Embryonic facial prominence (tissue), 1 donor: ENCODE data around the gene KLF18.
"Not testable (repeated sequence)": the region's sequence is repeated elsewhere in the genome, so short reads cannot be mapped to it uniquely, and the experiment has no call there.

Experiments used
- DNase-seq: peaks from one replicate; pipeline ENCODE4 v3.0.0-alpha.2; 2016; ENCODE audit errors: extremely low spot score

Gene KLF18

DNA sequence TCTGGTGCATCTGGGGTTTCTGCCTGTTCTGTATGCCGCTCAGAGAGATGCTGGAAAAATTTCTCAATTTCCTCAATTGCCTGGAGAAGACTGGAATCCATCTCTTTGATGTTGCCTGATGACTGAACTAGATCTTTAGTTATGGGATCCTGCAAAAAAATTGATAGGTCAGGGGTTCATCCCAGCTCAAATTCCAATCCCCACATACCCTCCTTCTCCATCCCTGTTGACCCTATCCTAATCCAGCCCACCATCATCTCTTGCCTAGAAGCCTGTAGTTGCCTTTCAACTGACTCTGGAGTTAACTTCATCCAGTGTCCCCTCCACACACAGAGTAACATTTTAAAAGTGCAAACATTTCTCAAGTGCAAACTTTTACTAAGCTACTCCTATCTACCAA is at the start of gene KLF18:
TSS of gene KLF18 (minus strand) at position 101 of the 400 bp plus-strand sequence. CDS start at position 101, 0 bp downstream.
- no peak for DNase-seq

DNA sequence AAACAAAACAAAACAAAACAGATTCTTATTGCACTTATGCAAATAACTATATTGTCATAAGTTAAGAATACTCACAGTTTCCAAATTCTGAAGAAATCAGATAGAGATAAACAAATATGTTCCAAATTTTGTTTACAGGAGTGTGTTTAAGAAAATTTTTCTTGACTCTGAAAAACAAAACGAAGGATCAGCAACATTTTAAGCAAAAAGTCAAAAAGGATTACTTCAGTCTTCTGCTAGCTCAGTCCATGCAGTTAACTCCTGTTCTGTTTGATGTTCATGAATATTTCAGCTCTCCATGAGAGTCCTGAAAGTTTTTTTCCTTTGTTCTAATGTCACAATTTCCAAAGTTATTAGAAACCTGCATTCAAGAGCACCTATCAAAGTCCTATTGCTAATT is 33.2 kb upstream of the KLF18 start:
- DNase-seq, result no peak

DNA sequence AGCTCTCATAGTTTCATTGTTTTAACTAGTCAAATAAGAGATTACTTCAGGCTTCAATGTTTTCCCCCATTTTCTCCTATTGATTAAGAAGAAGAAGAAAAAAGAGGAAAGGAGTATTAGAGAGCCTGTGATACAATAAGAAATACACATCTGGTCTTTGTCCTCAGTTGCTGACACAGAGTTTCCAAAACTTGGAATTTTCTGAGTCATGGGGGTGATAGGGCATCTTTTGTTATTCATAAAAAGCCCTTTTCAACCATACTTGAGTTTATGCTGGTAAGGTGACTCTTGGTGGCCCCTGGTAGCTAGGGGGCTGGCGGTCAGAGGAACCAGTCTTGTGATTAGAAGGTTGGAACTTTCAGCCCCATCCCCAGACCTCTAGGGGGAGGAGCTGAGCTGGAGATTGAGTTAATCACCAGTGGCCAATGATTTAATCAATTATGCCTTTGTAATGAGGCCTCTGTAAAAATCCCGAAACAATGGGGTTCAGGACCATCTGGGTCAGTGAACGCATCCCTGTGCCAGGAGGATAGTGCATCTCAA is 28.9 kb upstream of the KLF18 start:
- no peak for DNase-seq

DNA sequence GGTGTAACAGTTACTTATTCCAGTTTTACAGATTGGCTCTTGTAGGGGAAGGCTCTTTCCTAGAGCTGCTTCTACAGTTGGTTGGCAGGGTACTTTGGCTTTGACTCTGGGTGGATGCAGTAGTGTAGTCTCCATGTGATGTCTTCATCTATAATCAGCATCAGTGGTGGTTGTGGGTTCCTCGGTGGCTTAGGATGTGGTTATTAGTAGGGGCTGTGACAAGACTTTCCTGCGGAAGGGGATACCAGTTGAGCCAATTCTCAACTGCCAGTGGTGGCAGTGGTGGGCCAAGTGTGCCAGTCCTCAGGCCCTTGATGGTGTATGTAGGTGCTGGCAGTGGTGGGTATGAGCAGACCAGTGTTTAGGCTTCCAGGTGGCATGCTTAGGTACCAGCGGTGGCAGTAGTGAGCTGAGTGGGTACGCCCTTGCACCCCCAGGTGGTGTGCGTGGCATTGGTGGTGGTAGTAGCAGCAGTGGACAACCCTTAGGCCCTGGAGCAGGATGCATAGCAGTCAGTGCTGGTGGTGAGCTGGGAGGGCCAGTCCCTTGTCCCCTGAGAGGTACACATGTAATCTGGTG is 27.2 kb upstream of the KLF18 start:
- DNase-seq, result no peak

DNA sequence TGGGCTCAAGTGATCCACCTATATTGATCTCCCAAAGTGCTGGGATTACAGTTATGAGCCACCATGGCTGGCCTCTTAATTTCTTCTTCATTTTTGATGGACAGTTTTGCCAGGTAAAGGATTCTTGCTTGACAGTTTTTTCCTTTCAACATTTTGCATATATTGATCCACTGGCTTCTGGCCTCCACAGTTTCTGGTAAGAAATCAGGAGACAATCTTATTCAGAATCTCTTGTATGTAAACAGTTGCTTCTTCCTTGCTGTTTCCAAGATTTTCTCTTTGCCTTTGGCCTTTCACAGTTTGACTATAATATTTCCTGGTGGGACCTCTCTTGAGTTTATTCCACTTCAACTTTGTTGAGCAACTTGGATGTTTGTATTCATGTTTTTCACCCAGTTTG is 20.1 kb upstream of the KLF18 start:
- no peak for DNase-seq

DNA sequence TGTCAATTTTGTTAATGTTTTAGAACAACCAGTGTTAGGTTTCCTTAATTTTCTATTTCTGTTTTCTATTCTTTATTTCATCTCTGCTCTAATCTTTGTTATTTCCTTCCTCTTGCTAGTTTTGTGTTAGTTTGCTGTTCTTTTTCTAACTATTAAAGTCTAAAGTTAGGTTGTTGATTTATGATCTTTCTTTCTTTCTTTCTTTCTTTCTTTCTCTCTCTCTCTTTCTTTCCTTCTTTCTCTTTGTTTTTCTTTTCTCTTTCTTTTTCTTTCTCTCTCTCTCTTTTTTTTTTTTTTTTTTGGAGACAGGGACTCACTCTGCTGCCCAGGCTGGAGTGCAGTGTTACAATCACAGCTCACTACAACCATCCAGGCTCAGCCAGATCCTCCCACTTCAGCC is 17.4 kb upstream of the KLF18 start:
- no peak for DNase-seq

DNA sequence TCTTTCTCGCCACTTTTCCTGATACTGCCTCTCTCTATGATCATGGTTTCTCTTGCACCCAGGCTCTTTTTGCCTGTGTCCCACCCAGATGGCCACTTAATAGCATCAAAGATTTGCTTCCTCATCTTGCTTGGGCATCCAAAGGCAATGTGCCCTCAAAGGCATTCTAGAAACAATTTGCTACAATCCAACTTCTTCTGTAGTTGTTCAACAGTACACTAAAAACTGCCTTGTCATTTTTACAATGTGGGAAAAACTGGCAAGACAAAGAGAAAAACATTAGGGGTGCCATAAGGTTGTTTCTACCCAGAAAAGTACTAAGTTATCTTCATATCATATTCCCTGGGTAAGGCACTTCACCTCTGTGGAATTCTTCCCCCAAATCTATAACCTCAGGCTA is 16.5 kb upstream of the KLF18 start:
- no peak for DNase-seq

DNA sequence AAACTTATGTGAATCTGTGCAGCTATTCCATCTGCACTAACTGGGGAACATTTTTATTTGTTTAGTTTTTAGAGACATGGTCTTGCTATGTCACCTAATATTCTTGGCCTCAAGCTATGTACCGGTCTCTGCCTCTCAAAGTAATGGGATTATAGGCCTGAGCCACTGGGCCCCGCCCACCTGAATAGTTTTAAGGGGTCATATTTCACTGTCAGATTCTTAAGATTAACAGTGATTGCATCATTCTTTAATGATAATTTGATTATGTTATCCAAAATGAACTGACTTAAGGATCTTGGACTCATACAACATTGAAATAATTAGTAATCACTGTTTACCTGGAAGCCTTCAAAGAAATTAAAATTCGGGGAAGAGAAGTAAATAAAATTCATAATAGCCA is 12.6 kb upstream of the KLF18 start:
- no peak for DNase-seq

DNA sequence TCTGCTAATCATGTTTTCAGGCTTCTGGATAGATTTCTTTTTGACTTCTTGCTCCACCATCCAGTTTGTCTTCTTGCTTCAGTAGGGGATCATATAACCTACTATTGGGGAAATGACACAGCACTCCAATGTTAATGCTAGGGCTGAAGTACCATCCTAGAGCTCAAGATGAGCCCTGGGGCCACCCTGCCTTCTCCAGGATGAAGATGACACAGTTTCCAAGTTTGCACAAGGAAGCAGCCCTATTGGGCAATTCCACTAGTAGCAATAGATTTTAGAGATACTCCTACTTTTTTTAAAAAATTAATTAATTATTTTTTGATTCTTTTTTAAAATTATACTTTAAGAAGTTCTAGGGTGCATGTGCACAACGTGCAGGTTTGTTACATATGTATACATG is 11.3 kb upstream of the KLF18 start:
- no peak for DNase-seq

DNA sequence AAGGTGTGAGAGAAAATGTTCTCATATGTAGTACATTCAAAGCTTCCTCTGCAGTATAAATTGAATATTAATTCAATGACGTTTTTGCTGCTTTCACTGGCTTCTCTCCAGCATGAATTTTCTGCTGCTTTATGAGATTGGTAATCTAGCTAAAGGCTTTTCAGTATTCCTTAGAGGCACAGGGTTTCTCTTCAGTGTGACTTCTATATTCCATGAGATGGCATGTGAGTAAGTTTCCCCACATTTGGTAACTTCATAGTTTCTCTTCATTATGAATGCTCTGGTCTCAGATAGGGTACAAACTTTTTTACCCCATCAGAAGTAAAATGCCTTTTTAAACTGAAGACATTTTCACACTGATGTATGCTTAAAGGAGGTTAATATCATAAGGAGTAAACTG is 10.4 kb upstream of the KLF18 start:
- DNase-seq, result no peak

DNA sequence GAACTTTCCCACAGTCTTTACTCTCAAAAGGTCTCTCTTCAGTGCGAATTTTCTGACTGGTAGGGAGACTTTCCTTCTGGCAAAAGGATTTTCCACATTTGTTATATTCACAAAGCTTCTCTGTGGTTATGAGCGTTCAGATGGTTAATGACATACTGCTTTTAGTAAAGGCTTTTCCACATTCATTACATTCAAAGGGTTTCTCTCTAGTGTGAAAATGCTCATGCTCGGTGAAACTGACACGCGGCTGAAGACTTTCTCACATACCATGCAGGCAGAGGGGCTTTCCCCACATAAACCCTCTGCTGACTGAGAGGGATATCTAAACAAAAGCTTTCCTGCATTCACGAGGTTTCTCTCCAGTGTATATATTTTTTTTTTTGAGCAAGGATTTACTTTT is 9.9 kb upstream of the KLF18 start:
- DNase-seq, result no peak

DNA sequence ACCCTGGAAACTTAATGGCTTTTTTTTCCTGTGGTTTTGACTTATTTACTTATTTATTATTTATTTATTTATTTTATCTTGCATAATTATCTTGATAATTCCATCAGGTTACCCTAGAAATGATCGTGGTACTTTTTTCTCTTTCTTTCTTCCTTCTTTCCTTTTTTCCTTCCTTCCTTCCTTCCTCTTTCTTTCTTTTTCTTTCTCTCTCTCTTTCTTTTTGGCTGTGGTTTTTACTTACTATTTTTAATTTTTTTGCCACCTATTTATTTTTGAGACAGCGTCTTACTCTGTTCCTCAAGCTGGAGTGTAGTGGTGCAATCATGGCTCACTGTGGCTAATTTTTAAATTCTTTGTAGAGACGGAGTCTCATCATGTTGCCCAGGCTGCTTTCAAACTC is 6.2 kb upstream of the KLF18 start:
- no peak for DNase-seq

DNA sequence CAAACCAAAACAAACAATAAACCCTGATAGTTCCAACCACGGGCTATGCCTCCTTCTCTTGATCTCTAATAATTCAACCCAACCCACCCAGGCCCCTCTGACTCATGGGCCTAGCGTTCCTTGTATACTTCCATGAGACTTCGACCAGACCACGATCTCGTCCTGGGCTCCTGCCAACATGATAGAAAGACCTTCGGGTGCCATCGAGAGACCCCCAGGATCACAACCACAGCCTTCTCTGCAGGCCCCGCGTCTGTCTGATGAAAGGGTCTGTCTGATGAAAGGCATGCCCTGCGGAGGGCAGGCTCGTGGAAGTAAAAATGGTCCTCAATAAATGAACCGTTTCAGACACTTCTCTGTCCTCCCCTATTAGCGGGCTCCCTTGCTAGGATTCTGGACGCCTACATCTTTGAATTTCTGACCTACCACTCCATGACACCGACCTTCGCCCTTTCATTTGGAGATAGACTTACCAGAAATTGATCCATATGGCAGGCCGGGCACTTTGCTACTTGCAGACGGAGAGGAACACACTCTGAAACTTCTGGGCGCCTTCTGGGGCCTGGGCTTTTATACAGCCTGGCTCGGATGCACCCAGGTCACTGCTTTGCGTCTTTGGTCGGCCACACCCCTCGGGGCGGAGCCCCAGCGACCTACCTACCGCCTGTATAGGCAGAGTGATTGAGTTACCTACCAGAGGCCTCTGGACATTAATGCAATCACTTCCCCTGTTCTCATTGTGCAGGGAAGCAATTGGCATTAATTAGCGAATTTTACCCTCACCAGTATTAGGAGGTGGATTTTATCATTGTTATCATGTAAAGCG is 5.3 kb upstream of the KLF18 start:
- no peak for DNase-seq

DNA sequence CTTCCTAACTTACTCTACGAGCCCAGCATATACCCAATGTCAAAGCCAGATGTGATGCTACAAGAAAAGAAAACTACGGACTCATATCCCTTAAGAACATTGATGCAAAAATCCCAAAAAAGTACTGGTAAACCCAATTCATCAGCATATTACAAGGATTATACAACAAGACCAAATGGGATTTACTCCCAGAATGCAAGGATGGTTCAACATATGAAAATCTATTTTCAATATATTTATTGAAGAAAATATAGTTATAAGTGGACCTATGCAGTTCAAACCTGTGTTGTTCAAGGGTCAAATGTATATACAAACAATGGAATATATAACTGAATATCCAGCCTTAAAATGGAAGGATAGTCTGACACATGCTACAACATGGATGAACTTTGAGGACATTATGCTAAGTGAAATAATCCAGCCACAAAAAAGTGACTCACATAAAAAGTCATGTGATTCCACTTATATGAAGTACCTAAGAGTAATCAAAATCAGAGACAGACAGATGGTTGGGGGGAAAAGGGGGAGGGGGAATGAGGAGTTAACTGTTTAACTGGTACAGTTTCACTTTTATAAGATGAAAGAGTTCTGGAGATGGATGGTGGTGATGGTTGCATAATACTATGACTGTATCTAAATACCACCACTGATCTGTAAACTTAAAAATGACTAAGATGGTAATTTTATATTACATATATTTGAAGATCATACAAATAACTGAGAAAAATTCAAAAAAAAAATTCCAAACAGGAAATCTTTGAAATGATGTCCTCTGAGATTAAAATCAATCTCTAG is 3.7 kb upstream of the KLF18 start:
- DNase-seq, result no peak

DNA sequence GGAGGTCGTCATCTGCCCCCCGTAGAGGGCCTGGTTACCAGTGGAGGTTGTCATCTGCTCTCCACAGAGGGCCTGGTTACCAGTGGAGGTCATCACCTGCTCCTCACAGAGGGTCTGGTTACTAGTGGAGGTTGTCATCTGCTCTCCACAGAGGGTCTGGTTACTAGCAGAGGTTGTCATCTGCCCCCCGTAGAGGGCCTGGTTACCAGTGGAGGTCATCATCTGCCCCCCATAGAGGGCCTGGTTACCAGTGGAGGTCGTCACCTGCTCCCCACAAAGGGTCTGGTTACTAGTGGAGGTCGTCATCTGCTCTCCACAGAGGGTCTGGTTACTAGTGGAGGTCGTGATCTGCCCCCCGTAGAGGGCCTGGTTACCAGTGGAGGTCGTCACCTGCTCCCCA is 1.9 kb downstream of the KLF18 start:
- not testable (repeated sequence) for DNase-seq

DNA sequence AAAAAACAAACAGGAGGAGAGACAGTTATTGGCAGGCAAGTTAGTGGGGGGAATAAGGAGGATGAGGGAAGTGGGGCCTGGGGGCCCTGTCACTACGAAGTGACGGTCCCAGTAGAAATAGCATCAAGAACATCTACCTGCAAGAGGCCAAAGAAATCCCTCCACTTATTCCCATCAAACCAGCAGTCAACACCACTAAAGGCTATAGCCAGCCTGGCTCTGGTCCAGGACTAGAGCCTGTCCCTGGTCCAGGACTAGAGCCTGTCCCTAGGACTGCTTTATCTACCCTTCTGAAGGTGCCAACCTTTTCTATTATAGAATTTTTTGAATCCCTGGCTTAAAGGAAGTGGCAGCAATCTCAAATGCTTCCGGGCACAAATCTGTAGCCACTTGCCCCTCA is 3.2 kb downstream of the KLF18 start:
- no peak for DNase-seq

DNA sequence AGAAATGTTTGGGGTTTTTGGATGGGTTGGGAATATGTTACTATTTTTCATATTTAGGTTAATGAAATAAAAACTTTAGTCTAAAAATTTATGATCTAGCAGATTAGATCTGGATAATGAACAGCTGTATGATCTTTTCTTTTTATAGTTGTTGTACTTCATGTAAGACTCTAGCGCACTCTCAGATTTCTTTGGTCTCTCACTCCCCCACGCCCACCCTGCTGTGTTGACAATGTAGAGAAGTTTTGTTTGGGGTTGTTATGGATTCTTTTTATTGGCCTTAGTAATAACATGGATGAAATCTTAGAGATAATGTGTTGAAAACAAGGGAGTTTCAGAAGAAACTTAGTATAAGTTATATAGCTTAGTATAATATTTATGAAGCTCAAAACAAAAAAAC is 5.5 kb downstream of the KLF18 start:
- DNase-seq, result no peak

DNA sequence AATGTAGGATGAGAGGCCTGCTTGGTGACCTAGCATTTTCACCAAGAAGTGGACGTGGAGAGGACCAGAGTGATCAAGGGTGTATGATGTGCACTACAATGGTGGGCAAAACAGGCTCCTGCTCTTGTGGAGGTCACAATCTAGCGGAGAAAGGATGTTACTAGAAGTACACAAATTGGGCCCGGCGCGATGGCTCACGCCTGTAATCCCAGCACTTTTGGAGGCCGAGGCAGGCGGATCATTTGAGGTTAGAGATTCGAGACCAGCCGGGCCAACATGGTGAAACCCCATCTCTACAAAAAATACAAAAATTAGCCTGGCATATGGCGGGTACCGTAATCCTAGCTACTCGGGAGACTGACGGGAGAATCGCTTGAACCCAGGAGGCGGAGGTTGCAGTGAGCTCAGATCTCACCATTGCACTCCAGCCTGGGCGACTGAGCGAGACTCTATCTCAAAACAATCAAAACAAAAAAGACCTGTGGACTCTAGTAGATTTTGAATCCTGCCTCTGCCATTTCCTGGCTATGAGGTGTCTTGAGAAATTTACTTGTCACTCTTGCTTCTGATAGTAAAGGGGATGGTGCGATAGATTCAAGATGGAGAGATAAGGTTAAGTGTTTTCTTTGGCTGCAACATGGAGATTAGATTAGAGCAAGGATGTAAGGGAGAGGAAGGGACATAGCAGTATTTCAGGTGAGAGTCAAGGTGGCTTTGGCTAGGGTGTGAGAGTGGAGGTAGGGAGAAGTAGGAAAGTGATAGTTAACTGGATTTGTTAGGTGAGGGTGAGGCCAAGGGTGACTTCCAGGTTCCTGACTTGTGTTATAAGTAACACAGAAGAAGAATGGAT is 7.1 kb downstream of the KLF18 start:
- DNase-seq, result no peak

DNA sequence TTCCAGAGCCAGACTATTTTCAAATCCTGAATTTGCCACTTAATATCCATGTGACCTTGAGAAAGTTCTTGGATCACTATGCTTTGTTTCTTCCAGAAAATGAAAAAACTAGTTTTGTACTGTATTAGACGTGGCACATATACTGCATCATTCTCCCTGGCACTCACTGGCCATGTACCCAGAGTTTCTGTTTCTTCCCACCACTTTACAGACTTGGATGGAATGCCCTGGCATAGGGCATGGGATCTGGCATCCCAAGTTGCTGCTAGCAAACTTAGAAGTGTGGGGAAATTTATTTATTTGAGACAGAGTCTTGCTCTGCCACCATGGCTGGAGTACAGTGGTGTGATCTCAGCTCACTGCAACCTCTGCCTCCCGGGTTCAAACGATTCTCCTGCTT is 10.0 kb downstream of the KLF18 start:
- DNase-seq, result no peak

DNA sequence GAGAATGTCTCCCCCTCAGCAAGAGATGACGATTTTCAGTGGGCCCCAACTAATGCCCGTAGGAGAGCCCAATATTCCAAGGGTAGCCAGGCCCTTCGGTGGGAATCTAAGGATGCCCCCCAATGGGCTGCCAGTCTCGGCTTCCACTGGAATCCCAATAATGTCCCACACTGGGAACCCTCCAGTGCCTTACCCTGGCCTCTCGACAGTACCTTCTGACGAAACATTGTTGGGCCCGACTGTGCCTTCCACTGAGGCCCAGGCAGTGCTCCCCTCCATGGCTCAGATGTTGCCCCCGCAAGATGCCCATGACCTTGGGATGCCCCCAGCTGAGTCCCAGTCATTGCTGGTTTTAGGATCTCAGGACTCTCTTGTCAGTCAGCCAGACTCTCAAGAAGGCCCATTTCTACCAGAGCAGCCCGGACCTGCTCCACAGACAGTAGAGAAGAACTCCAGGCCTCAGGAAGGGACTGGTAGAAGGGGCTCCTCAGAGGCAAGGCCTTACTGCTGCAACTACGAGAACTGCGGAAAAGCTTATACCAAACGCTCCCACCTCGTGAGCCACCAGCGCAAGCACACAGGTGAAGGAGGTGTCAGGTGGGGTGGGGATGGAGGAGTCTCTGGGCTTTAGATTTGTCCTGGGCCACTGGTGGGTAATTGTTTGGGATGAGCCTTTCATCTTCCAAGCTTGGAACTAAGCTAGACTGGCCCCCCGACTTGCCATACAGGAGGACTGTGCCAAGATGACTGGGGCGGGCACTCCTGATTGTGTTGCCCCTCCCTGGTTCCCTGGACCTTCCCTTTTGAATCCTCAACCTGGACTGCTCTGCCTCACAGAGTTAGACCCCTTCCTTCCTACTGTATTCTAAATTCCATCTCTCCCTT is 11.6 kb downstream of the KLF18 start:
- no peak for DNase-seq
